HG02943 (cell line): ENCODE results near the gene SLC9C2.
"Not testable (repeated sequence)": the region's sequence is repeated elsewhere in the genome, so short reads cannot be mapped to it uniquely, and the experiment has no call there.

Experiments used
- ATAC-seq: cut with Tn5 transposase; IDR thresholded peaks from one replicate; pipeline ENCODE4 v1.9.1; 2021; ENCODE audit warnings: mild to moderate bottlenecking, low read depth, moderate library complexity; ENCODE audit not compliant: unreplicated experiment

Gene SLC9C2

GRCh38 chr1:173603056-173603591 is at the start of gene SLC9C2:
SLC9C2 (minus strand) TSS chr1:173603072; CDS start chr1:173601776, 1,296 bp downstream.
- no peak for ATAC-seq

- ATAC-seq = no peak
Measured at GRCh38 chr1:173648880-173649605, 46.2 kb upstream of the SLC9C2 start.

- no peak for ATAC-seq
Measured at GRCh38 chr1:173646656-173647055, 43.8 kb upstream of the SLC9C2 start.

- ATAC-seq = not testable (repeated sequence)
Measured at GRCh38 chr1:173642450-173643139, 39.7 kb upstream of the SLC9C2 start.

GRCh38 chr1:173639102-173639501 is 36.2 kb upstream of the SLC9C2 start:
- ATAC-seq = no peak

GRCh38 chr1:173638043-173639021 is 35.5 kb upstream of the SLC9C2 start:
- ATAC-seq = no peak

GRCh38 chr1:173637236-173638042 is 34.6 kb upstream of the SLC9C2 start:
- ATAC-seq = not testable (repeated sequence)

GRCh38 chr1:173635116-173635515 is 32.2 kb upstream of the SLC9C2 start, which contains the start of gene TEX50:
TEX50 (plus strand) TSS chr1:173635338; CDS start chr1:173635522, 184 bp downstream.
- no peak for ATAC-seq

- ATAC-seq = no peak
Measured at GRCh38 chr1:173628888-173629287, 26.0 kb upstream of the SLC9C2 start.

- no peak for ATAC-seq
Measured at GRCh38 chr1:173627269-173627668, 24.4 kb upstream of the SLC9C2 start.

- no peak for ATAC-seq
Measured at GRCh38 chr1:173616859-173617258, 14.0 kb upstream of the SLC9C2 start.

- ATAC-seq = not testable (repeated sequence)
Measured at GRCh38 chr1:173613086-173613485, 10.2 kb upstream of the SLC9C2 start.

- no peak for ATAC-seq
Measured at GRCh38 chr1:173608503-173609216, 5.8 kb upstream of the SLC9C2 start.

GRCh38 chr1:173601588-173601987 is 1.3 kb downstream of the SLC9C2 start:
- ATAC-seq = no peak

GRCh38 chr1:173596097-173596825 is 6.6 kb downstream of the SLC9C2 start:
- ATAC-seq = no peak

GRCh38 chr1:173591138-173591537 is 11.7 kb downstream of the SLC9C2 start:
- ATAC-seq = not testable (repeated sequence)

GRCh38 chr1:173590557-173590956 is 12.3 kb downstream of the SLC9C2 start:
- no peak for ATAC-seq

- ATAC-seq = no peak
Measured at GRCh38 chr1:173581383-173582079, 21.3 kb downstream of the SLC9C2 start.
